NCI-H69 (cell line): Measurements from ENCODE around the gene RFNG.

ENCODE experiments used
- DNase-seq: peaks from one replicate; lab custom pipeline; 2025; lab: John Stamatoyannopoulos, UW

Gene RFNG

DNA sequence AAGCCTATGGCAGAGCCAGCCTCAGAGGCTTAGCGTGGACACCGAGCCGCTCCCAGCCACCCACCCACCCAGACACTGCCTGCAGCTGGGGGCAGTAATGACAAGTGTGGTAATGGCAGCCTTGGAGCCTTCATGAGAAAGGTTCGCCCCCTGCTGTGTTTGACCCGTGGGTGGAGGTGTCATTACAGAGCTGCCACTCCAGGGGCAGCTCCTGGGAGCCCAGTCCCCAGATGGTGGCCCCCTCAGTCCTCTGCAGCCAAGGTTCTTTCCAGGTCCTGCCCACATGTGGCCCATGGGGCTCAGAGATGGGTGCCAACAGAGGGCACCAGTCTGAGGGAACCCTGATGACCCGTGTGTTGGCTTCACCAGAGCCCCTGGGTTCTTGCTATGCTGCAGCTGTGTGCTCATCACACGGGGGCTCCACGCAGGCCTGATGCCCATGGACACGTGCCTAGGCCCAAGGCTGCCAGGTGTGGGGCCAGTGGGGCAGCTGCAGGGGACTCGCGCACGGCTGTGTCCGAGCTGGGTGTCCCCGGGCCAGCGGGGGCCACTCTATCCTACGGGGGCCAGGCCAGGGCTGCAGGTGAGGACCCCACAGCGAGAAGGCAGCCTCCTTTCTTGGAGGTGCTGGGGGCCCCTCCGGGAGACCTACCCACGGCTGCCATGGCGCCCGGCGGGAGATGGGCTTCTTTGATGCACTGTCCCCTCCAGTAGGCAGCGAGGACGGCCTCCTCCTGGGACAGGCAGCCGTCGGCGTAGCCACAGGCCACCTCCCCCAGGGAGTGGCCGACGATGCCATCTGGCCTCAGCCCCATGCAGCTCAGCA lies 38.3 kb upstream of the RFNG start:
- DNase-seq: no peak

DNA sequence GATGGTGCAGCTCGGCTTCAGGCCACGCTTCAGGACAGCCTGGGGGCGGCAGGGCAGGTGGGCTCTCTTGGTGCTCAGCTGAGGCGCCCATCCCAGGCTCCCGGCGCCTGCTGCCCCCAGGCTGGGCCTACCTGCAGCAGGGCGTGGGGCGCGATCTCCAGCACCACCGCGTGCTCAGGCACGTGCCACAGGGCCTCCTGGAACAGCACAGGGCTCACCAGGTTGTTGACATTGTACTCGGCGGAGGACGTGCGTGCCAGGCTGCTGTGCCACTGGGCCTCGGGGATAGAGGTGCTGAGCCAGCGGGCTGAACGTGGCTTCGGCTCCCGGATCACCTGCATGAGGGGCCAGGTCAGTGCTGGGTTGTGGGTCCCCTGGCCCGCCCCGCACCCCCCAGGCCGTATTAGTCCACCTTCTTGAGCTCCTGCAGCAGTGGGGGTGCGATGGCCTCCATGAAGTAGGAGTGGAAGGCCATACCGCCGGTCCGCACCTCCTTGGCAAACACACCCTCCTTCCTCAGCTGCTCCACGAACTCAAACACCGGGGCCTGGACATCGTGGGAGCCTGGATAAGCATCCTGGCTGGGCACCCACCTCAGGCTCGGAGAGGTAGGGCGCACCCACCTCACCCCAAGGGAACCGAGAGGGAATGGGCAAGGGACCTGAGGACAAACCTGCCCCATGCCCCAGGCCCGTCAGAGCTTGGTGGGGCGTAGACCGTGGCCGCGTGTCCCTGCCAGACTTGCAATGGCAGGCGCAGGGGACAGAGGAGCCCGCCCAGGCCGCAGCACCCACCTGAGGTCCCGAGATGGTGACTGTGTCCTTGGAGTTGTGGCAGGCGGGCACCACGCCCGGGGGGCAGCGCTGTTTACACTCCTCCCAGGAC lies 37.5 kb upstream of the RFNG start:
- DNase-seq: no peak

GRCh38 chr17:82087961-82088837 lies 36.6 kb upstream of the RFNG start:
- DNase-seq: no peak

GRCh38 chr17:82086941-82087906 lies 35.6 kb upstream of the RFNG start:
- DNase-seq: no peak

DNA sequence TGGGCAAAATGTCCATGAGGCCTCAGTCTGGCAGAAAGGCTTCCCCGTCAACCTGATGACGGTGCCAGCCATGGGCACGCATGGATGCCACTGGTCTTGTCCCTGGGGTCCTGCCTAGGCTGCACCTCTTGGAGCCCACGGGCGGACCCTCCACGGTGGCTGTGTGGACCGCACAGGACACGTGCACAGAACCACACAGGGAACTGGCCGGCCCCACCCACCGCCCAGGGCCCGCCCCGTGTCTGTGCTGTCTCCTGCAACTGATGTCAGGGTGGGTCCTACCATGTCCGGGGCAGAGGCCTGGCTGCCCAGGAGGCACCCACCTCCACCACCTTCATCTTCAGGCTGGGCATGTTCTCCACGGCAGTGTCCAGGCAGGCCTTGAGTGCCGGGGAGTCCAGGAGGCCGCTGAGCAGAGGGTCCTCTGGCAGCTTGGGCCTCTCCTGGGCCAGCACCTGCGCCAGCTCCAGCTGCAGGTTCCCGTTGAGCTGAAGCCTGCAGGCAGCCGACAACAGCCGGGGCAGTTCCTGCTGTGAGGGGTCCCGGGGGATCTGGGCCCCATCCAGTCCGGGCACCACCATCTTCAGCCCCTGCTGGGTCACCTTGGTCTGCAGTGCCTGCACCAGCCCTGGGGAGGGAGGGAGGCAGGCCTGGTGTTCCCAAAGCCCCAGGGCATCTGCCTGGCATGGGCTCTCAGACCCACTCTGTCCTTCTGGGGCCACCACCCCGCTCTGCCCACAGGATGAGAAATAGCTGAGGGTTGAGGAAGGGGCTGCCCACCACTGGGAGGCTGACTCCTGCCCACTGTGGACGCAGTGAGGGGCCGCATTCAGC lies 34.5 kb upstream of the RFNG start:
- DNase-seq: no peak

GRCh38 chr17:82085031-82085861 lies 33.6 kb upstream of the RFNG start:
- no peak for DNase-seq

- no peak for DNase-seq
These were observed 32.9 kb upstream of the RFNG start for GRCh38 chr17:82084373-82085030.

DNA sequence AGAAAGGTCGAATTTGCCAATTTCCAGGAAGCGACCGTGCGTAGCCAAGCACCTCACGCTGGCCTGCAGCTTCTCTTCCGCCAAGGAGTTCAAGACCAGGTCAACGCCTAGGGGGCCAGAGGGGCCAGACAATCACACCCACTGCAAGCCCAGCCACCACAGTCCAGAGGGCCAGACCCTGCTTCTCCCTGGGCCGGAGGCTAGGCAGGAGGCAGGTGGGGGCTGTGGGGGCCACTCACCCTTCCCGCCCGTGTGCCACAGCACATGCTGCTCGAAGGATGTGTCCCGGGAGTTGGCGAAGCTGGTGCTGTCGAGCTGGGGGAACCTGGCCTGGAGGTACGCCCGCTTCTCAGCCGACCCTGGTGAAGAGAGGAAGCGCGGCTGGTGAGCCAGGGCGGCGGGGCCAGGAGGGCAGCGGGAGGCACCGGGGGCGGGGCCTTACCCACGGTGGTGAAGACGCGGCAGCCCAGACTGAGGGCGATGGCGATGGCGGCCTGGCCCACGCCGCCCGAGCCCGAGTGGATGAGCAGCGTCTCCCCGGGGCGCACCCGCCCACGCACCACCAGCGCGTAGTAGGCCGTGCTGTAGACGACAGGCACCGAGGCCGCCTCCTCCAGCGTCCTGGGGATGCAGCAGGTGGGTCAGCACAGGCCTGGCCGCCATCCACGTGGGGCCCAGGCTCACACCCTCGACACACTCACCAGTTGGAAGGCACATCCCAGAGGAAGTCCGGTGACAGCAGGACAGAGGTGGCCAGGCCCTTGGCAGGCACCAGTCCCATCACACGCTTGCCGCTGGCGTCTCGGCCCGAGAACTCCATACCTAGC lies 32.1 kb upstream of the RFNG start:
- no peak for DNase-seq

DNA sequence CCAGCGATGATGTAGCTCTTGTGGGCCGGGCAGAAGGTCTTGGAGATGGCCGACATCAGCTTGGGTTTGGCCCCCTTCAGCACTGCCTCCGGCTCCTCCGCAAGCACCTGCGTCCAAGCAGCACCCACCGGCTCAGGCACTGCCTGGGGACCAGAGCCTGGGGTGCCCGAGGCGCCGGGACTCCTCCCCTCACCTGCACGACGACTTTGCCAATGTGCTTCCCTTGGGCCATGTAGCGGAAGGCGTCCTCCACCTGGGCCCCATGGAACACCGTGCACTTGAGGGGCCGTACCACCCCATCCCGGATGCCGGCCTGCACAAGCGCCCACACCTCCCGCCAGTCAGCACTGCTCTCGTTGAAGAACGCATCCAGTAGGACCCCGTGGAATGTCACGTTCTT lies 31.4 kb upstream of the RFNG start:
- no peak for DNase-seq

GRCh38 chr17:82082456-82082855 lies 30.8 kb upstream of the RFNG start:
- no peak for DNase-seq

GRCh38 chr17:82081966-82082365 lies 30.4 kb upstream of the RFNG start:
- DNase-seq: no peak

- DNase-seq: no peak
These were observed 29.9 kb upstream of the RFNG start for GRCh38 chr17:82081546-82081945.

DNA sequence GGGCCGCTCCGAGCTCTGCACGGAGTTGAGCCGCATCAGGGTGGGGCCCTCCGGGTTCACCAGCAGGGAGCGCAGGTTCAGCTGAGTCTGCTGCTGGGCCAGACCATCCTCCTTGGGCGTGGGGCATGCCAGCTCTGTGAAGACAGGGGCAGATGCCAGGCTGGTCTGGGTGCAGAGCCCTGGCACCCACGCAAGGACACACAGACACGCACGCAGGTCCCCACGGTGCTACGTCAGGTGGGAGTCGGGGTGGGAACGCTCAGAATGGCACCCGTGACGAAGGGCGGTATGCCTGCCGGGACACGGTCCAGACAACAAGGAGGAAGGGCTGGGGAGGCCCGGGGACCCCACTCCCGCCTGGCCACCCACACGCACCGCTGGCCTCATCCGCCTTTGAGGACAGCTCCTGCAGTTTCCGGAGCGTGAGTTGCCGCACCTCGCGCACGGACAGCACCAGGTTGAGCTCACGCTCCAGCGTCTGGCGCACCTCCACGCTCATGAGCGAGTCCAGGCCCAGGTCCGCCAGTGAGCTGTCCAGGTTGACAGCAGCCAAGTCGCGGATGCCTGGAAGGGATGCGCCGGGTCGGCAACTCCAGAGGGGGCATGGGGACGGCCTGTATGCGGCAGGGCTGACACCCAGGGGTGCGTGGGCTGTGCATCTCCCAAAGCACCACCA lies 29.3 kb upstream of the RFNG start:
- no peak for DNase-seq

DNA sequence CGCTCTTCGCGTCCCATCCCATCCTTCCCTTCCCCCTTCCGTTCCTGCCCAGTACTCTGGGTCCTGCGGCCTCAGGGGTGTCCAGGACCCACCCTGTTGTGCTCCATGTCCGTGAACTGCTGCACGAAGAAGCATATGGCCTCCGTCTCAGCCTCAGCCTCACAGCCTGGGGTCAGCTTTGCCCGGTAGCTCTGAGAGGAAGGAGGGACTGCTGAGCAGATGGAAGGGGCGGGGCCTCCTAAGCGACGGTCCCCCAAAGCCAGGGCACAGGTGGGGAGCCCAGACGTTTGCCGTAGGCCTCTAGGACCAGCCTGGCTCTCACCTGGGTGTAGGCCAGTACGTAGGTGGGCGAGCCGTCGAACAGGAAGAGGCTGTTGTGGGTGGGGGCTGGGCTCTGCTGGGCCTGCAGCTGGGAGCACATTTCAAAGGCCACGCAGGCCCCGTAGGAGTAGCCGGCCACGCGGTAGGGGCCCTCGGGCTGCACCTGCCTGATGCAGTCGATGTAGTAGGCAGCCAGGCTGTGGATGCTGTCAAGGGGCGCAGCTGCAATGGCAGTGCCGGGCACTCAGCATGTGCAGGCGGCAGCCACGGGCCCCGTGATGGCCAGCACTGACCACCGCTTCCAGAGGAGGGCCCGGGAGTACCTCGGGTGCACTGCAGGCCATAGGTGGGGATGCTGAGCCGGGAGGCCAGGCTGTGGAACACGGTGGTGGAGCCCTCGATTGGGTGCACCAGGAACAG lies 28.6 kb upstream of the RFNG start:
- no peak for DNase-seq

DNA sequence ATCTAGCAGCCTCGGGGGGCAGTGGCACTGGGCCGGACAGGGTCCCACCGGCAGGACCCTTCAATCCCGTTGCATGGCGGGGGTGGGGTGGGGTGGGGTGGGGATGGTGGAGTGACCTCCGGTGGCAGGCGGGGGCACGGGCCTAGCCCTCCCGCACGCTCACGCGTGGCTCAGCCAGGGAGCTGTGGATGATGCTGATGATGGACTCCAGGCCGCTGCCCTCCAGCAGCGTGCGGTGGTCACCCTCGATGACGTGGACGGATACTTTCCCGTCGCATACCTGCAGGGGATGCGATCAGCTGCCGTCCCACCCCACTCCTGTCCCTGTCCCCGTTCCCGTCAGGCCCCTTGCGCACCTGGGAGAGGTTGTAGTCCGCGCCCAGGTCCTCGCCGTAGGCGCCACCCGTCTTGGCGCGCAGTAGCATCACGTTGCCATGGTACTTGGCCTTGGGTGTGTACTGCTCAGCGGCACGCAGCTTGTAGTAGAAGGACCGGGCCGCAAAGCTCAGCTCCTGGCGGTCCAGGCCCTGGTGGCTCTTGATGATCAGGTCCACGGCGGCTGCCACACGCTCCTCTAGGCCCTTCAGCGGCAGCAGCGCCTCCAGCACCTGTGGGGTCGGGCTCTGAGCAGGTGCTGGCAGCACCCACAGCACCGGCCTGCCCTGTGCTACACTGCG lies 27.5 kb upstream of the RFNG start:
- no peak for DNase-seq

GRCh38 chr17:82078433-82078832 lies 26.8 kb upstream of the RFNG start:
- DNase-seq: no peak
